GM10248 (cell line): ENCODE results near the gene ANKZF1.

Experiments
- CTCF ChIA-PET: fragments of 300-600 bp; sonication (Branson Sonifier 250); formaldehyde crosslinking; extraction: SDS; loops from one replicate; lab custom pipeline; 2021; ENCODE audit warnings: antibody characterized with exemption; lab: Yijun Ruan, JAX
- POLR2A ChIA-PET: fragments of 350-650 bp; sonication (Branson Sonifier 250); formaldehyde crosslinking; extraction: SDS; loops from one replicate; lab custom pipeline; 2020; ENCODE audit warnings: antibody characterized with exemption; lab: Yijun Ruan, JAX
- DNase-seq: peaks from one replicate; pipeline ENCODE4 v3.0.0; 2012; ENCODE audit errors: extremely low spot score
- TF ChIP-seq, protein P1 (sequence below): IDR thresholded peaks from 2 replicates; pipeline ENCODE4 v1.5.1; 2012; ENCODE audit warnings: mild to moderate bottlenecking, low read depth; ENCODE audit errors: extremely low read depth, missing control alignments, control extremely low read depth

ANKZF1 gene

DNA sequence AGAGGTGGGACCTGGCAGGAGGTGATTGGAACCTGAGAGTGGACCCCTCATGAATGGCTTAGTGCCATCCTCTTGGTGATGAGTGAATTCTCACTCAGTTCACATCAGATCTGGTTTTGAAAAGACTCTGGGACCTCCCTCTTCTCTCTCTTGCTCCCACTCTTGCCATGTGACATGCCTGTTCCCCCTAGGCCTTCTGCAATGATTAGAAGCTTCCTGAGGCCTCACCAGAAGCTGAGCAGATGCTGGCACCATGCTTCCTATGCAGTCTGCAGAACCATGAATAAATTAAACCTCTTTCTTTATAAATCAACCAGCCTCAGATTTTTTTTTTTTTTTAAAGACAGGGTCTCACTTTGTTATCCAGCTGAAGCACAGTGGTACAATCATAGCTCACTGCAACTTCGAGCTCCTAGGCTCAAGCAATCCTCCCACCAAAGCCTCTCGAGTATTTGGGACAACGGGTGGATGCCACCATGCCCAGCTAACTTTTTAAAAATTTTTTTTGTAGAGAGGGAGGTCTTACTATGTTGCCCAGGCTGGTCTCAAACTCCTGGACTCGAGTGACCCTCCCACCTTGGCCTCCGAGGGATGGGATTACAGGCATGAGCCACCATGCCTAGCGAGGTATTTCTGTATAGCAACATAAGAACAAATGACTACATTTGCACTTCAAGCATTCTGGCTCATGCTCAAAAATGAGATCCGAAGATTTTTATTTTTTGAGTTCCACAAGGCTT lies 25.0 kb upstream of the ANKZF1 start:
- ChIA-PET CTCF (interaction anchor here (1.2 to 2.2 kb wide), 5 partner anchors 15 to 90 kb away, joined by 3 to 8 read pairs (median 3); partner anchors contain the start of genes ANKZF1 and ATG9A), POLR2A (no interaction called here)
- DNase-seq, result no peak
- TF ChIP-seq, protein P1, sequence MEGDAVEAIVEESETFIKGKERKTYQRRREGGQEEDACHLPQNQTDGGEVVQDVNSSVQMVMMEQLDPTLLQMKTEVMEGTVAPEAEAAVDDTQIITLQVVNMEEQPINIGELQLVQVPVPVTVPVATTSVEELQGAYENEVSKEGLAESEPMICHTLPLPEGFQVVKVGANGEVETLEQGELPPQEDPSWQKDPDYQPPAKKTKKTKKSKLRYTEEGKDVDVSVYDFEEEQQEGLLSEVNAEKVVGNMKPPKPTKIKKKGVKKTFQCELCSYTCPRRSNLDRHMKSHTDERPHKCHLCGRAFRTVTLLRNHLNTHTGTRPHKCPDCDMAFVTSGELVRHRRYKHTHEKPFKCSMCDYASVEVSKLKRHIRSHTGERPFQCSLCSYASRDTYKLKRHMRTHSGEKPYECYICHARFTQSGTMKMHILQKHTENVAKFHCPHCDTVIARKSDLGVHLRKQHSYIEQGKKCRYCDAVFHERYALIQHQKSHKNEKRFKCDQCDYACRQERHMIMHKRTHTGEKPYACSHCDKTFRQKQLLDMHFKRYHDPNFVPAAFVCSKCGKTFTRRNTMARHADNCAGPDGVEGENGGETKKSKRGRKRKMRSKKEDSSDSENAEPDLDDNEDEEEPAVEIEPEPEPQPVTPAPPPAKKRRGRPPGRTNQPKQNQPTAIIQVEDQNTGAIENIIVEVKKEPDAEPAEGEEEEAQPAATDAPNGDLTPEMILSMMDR, result no peak

DNA sequence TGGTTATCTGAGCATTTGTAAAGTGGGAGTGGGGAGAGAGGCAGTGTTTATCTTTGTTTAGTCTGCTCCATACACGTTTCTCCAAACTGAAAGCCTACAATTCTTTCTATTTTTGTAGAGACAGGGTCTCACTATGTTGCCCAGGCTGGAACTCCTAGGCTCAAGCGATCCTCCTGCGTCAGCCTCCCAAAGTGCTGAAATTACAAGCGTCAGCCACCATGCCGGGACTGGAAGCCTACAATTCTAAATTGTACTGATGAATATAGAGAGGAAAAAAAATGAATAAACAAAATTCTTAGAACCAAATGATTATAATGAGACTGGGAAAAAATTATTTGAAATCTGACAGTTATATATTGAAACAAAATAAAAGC lies 24.5 kb upstream of the ANKZF1 start:
- POLR2A ChIA-PET, result no interaction called here
- TF ChIP-seq, protein P1, result no peak
- no peak for DNase-seq
- CTCF ChIA-PET, result interaction anchor here (1.4 to 2.4 kb wide), 2 partner anchors 23 to 90 kb away, joined by 6 to 8 read pairs; no protein-coding TSS in a partner anchor

DNA sequence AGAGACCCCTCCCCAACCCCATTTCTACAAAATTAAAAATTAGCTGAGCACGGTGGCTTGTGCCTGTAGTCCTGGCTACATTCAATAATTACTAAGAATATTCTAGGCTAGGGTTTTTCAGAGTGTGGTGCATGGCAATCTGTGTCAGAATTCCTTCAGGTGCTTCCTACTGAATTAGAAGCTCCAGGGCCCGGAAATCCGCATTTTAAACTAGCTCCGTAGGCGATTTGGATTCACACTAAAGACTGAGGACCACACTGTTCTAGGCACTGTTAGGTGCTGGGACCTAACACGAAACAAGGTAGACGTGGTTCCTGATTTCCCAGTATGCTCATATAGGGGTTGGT lies 23.7 kb upstream of the ANKZF1 start:
- no peak for DNase-seq
- TF ChIP-seq, protein P1, result no peak
- POLR2A ChIA-PET, result interaction anchor here (1.0 to 3.1 kb wide), 4 partner anchors 23 to 48 kb away, joined by 3 to 16 read pairs (median 8); partner anchors contain the start of genes ANKZF1, ATG9A, CNPPD1 and TUBA4A
- CTCF ChIA-PET, result interaction anchor here (0.7 to 2.4 kb wide), 18 partner anchors 9 to 226 kb away, joined by 3 to 8 read pairs (median 4); partner anchors contain the start of gene NHEJ1

DNA sequence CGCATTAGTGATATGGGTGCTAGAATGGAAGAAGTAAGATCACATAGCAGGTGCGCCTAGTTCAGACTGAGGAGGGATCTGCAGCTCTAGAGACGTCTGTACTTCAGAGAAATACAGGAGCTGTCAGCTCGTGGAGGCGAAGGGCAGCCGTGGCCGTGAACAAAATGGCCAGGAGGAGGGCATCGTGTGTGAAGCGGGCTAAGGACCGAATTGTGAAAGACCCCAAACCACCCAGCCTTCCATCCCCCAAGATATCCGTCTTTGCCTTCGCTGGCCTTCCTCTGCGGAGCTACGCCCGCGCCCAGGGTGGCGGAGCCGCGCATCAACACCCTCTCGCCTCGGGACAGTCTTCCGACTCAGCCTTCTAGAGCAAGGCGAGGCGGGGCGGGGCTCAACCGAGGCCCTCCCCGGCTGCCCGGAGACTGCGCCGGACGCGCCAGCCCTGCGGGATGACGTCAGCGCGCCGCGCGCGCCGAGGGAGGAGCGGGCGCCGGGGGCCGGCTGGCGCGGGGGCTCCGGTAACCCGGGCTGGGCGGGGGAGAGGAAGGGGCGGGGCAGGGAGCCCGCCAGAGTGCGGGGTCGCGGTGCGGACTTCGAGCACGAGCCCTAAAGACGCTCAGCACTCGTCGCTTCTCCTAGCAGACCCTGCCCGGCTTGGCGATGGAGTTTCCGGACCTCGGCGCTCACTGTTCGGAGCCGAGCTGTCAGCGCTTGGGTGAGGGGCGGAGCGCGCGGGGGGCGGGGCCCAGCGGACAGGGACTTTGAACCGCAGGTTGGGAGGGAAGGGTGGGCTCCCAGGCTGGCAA lies 23.1 kb upstream of the ANKZF1 start, which contains the start of gene ZFAND2B:
TSS of gene ZFAND2B (plus strand) at position 455 of the 806 bp plus-strand sequence. CDS start at position 661, 206 bp downstream.
- POLR2A ChIA-PET, result interaction anchor here (1.0 to 3.1 kb wide), 5 partner anchors 10 to 47 kb away, joined by 3 to 16 read pairs (median 4); partner anchors contain the start of genes ANKZF1, ATG9A, CNPPD1 and TUBA4A
- TF ChIP-seq, protein P1, result no peak
- DNase-seq, result peak; percentile 99
- CTCF ChIA-PET, result interaction anchor here (0.7 to 2.4 kb wide), 18 partner anchors 10 to 227 kb away, joined by 3 to 8 read pairs (median 4); partner anchors contain the start of gene NHEJ1

DNA sequence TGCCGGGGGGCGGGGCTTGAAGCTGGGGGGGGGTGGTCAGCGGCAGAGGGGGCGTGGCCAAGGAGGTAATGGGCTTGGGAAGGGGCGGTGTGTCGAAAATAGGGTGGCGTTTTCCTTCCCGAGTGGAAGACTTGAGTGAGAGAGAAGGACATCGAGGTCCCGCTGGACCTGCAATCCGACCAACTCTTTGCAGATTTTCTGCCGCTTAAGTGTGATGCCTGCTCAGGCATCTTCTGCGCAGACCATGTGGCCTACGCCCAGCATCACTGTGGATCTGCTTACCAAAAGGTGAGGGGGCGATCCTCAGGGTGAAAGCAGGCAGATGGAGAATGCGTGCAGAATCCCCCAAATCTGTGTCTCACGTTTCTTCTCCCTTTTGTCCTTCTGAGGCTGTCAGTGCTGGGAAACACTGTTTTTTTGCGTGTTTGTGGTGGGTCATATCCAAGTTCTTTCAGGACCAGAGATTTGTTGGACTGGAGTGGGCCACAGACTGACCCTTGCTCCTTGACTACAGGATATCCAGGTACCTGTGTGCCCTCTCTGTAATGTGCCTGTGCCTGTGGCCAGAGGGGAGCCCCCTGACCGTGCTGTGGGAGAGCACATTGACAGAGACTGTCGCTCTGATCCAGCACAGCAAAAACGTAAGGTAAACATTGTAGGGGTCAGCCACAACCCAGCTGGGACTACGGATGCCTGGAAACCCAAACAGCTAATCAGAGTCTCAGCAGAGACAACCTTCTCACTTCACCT lies 22.3 kb upstream of the ANKZF1 start:
- CTCF ChIA-PET, result interaction anchor here (1.2 to 2.4 kb wide), 6 partner anchors 13 to 149 kb away, joined by 4 to 10 read pairs (median 6); partner anchors contain the start of gene NHEJ1
- POLR2A ChIA-PET, result interaction anchor here (1.0 to 3.1 kb wide), 3 partner anchors 9 to 47 kb away, joined by 3 to 16 read pairs (median 12); partner anchors contain the start of genes CNPPD1, TUBA4A and TUBA4B
- DNase-seq, result no peak
- TF ChIP-seq, protein P1, result no peak
